Heart left ventricle (tissue), 13 donors: Measurements from ENCODE around the gene GOLGA6L2.

ENCODE experiments used
- CTCF ChIP-seq, 12 donors: fragments of 200-600 bp; sonication (generic) in 4 of 12; IDR thresholded peaks; one replicate each; pipeline versions ENCODE4 v1.5.0 to v1.8.0; 2018 to 2022; ENCODE audit warnings: antibody characterized with exemption in 12 of 12, mild to moderate bottlenecking in 5 of 12
- POLR2A ChIP-seq, 2 donors: fragments of 450-650 bp; IDR thresholded peaks; one replicate each; pipeline ENCODE4 v1.6.1; 2017; ENCODE audit warnings: antibody characterized with exemption in 2 of 2, mild to moderate bottlenecking in 2 of 2, moderate library complexity in 2 of 2
- donor health status: ischemic (EF 13 %, LVEDD 7.1; RV severe dilation, severe dysfunction).
- donor health status: DM: no; HTN: yes; CAD: no.
- donor health status: DM: no; HTN: no; CAD: no.
- donor health status: ischemic (EF 25% LVEDD 6.9; RV normal size, moderate dysfunction).
- donor health status: ischemic (EF 25% LVEDD 5.7; RV mildly dilated, moderate dysfunction).
- donor health status: ischemic (EF 35%, LVEDD 5.7; RV mildly dilated, moderate dysfunction).
- donor health status: nonischemic (EF 11% LVEDD 7.7; RV severe dilation, severe dysfunction).
- donor health status: DM: yes; HTN: yes; CAD: no.
- donor health status: PGD.
- donor health status: ischemic (EF 29% LVEDD 5.4; RV normal size, mild dysfunction).
- donor health status: nonischemic (EF 23%, LVEDD 6.1; RV moderate dilation, normal function).

GRCh38 chr15:23401627-23402026 lies 45.4 kb downstream of the GOLGA6L2 start:
- TF ChIP-seq CTCF (IDR thresholded peaks at IDR 0.05) (no peak), POLR2A (IDR thresholded peaks at IDR 0.05) (no peak)
